GM18517 (cell line): ENCODE measurements around the gene GABRB1.
A peak's percentile ranks its signal among the peaks of the same experiment; 100 is the strongest.

Source experiments
- ATAC-seq: cut with Tn5 transposase; IDR thresholded peaks from one replicate; pipeline ENCODE4 v1.9.1; 2021; ENCODE audit warnings: mild to moderate bottlenecking, moderate library complexity; ENCODE audit not compliant: unreplicated experiment

Gene GABRB1

GRCh38 chr4:47110546-47111132 lies 79.3 kb downstream of the GABRB1 start:
- ATAC-seq, result no peak

DNA sequence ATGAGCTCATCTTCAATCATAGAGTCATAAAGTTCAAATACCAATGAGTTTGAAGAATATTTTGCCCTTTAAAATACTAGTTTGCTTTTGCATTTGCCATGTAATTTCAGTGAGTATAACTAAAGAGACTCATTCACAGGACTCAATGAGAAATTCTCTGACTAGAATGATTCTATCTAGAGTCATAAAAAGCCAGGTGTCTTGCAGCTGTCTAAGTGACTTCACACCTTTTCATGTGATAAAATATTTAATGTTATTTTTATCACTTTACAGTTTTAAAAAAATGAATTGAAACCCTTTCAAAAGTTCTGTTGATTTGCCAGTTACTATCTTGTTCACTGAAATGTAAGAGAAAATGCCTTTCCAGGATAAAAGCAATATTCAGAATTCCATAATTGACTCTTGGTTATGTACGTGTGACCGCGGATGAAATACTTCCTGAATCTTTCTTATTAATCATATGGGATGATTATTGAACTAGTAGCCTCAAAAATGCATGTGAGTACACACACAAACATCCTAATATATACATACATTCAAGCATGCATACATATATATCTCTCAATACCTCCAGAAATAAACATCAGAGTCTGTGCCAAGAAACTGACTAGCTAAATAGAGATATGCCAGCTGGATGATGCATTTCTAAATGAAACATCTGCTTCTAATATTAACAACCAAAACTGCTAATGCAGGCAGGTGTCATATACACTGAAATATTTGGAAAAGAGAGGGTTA lies 87.0 kb downstream of the GABRB1 start:
- ATAC-seq, result no peak

GRCh38 chr4:47120783-47121182 lies 89.4 kb downstream of the GABRB1 start:
- ATAC-seq, result no peak

- peak; percentile 94 for ATAC-seq
Observed at GRCh38 chr4:47122592-47123291, 91.4 kb downstream of the GABRB1 start.

- ATAC-seq, result no peak
Observed at GRCh38 chr4:47128991-47129390, 97.6 kb downstream of the GABRB1 start.

DNA sequence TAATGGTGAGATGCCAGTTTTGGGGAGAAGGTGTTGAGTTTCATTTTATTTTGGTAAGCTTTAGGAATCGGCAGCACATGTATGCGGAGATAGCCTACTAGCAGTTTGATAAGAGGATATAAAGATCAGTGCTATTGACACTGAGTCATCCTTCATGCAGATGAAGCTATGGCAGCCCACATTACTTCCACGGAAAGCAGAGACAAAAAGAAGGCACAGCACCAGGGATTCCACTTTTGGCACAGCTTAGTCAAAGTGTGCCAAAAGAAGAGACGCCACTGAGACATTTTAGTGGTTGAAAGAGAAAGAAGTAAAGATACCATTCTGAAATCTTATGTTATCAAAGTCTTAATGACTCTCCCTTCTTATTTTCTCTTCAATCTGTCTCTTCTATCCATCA lies 103.8 kb downstream of the GABRB1 start:
- no peak for ATAC-seq

DNA sequence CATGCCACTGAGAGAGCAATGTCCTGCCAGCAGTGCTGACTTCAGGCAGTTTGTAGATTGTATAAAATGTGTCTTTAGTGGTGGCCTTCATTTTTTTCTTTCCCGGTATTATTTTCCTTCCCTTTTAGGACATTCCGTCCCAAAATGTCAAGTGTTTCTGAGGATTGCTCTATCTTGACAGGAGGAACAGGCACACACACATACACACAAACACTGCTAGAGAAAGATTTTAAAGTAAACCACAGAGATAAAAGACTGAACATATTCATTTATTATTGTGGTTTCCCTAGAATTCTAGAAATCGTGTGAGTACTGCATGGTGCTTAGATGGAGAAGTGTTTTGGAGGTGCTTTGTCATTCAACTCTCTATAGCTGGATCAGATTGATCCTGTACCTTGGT lies 111.9 kb downstream of the GABRB1 start:
- ATAC-seq, result no peak

- peak; percentile 98 for ATAC-seq
Observed at GRCh38 chr4:47145630-47146029, 114.3 kb downstream of the GABRB1 start.

GRCh38 chr4:47154816-47155370 lies 123.5 kb downstream of the GABRB1 start:
- ATAC-seq, result no peak

- ATAC-seq, result no peak
Observed at GRCh38 chr4:47155919-47156318, 124.6 kb downstream of the GABRB1 start.

DNA sequence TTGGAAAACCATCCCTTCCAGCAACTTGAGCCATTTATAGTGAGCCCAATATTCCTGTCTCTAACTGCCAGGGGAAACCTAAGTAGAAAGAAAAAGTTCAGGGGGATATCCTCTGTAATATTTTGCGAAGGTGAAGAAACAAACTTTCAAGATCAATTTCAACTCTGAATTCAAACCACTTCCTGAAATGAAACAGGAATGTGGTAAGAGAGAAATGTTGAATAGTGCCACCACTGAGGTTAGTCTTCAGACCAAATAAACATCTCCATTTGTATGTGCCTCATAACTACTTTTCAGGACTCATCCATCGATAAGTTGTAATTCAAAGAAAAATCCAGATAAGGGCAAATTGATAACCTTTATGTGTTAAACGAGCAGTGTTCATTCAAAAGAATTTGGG lies 128.7 kb downstream of the GABRB1 start:
- ATAC-seq, result no peak

- no peak for ATAC-seq
Observed at GRCh38 chr4:47167081-47168035, 136.0 kb downstream of the GABRB1 start.

- no peak for ATAC-seq
Observed at GRCh38 chr4:47184083-47184482, 152.7 kb downstream of the GABRB1 start.

DNA sequence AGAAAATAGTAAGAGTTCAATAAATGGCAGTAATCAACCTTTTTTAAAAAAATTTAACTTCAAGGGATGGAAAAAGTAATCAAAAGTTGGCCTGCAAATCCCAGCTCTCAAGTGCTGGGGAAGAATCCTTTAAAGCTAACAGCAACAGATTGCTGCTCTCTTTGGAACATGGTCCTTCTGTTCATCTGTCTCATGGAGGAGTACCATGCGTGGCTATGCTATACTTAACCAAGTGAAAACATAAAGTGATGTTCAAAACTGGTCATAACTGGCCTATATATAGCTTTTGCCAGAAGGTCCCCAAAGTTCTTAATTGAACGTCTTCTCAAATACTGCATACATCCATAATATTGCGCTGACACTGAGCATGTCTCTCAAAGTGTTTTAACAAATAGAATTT lies 154.4 kb downstream of the GABRB1 start:
- no peak for ATAC-seq

DNA sequence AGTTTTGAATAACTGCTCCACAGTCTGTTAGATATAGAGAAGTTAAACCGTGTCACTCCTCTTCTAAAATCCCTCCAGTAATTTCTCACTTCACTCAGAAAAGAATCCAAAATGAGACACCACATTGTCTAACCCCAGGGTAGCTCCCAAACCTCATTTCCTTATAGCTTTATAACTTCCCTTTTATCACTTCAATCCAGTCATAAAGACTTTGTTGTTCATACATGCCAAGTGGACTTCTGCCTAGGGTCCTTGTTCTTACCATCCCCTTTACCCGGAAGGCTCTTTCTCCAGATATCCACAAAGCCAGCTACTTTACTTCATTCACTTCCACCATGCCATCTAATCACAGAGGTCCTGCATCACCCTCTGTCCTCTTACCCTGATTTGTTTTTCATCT lies 156.2 kb downstream of the GABRB1 start:
- no peak for ATAC-seq

- ATAC-seq, result no peak
Observed at GRCh38 chr4:47193179-47193578, 161.8 kb downstream of the GABRB1 start.

GRCh38 chr4:47194036-47194737 lies 162.8 kb downstream of the GABRB1 start:
- no peak for ATAC-seq

- ATAC-seq, result no peak
Observed at GRCh38 chr4:47195706-47196105, 164.3 kb downstream of the GABRB1 start.

- ATAC-seq, result no peak
Observed at GRCh38 chr4:47198791-47199190, 167.4 kb downstream of the GABRB1 start.

- no peak for ATAC-seq
Observed at GRCh38 chr4:47203593-47203992, 172.2 kb downstream of the GABRB1 start.
